Left lung (tissue), 14 donors: Measurements from ENCODE around the gene PRAMEF9. TPM values are rescaled to one million over a fixed set of nuclear protein-coding genes. Genes with fewer than 3 reads are reported as not detected.
"Not testable (repeated sequence)": the region's sequence is repeated elsewhere in the genome, so short reads cannot be mapped to it uniquely, and the experiment has no call there.

Source experiments
- ATAC-seq: fragments of 200-7000 bp; cut with Tn5 transposase; one replicate; pipeline ENCODE4 v1.9.1; 2020; ENCODE audit warnings: moderate library complexity
- DNase-seq, 4 donors: peaks; one replicate each; pipeline ENCODE4 v3.0.0-alpha.2; 2013 to 2020
- H3K27ac ChIP-seq, 2 donors: fragments of 200-600 bp; sonication (generic) in 1 of 2; one replicate each; pipeline versions ENCODE4 v1.5.0 to v1.8.0; 2020 to 2021
- H3K27me3 ChIP-seq, 2 donors: fragments of 200-600 bp; sonication (generic) in 1 of 2; one replicate each; pipeline versions ENCODE4 v1.5.0 to v1.8.0; 2020 to 2021
- H3K36me3 ChIP-seq, 2 donors: fragments of 200-600 bp; sonication (generic) in 1 of 2; one replicate each; pipeline versions ENCODE4 v1.5.0 to v1.8.0; 2020 to 2021
- H3K4me1 ChIP-seq, 2 donors: fragments of 200-600 bp; one replicate each; pipeline ENCODE4 v1.8.0; 2021
- H3K4me3 ChIP-seq, 2 donors: fragments of 200-600 bp; sonication (generic) in 1 of 2; one replicate each; pipeline versions ENCODE4 v1.5.0 to v1.8.0; 2020 to 2021; ENCODE audit warnings: mild to moderate bottlenecking in 1 of 2
- H3K9me3 ChIP-seq, 2 donors: fragments of 200-600 bp; sonication (generic) in 1 of 2; one replicate each; pipeline versions ENCODE4 v1.5.0 to v1.8.0; 2020 to 2021
- intact Hi-C, 2 donors: fragments of 100-400 bp; cut with DNase I; formaldehyde crosslinking; loops; one replicate each; pipeline versions ENCODE4 v1.11.2 to v1.14.2; 2022
- long read RNA-seq, 12 donors: library from polyadenylated mRNA in 2 of 12; unstranded in 2 of 12; transcript quantifications; one replicate each; pipeline ENCODE4 v2.0.0 and lab custom pipeline, GENCODE V29; 2019 to 2026
- polyA plus RNA-seq, 6 donors: library from polyadenylated mRNA; unstranded; fragments of 120-200 nt; gene quantifications; one replicate each; pipeline ENCODE4 v1.2.1, GENCODE V29; 2013; ENCODE audit not compliant: insufficient read length in 6 of 6
- total RNA-seq, 2 donors: library from RNA; stranded (reverse); fragmentation: NEBNext Ultra II Directional; extraction: Animal tissue kit (Norgen Biotek cat#: 25700); gene quantifications; one replicate each; pipeline ENCODE4 v1.2.1, GENCODE V29; 2021
- TF ChIP-seq, protein P1 (sequence below), 2 donors: fragments of 200-600 bp; sonication (generic) in 1 of 2; IDR thresholded peaks; one replicate each; pipeline versions ENCODE4 v1.5.0 to v1.8.0; 2021; ENCODE audit warnings: antibody characterized with exemption in 2 of 2
- donor health status: DM: no; HTN: yes; CAD: no.
- donor health status: DM: no; HTN: no; CAD: no.

The PRAMEF9 gene
- total RNA-seq: not detected
- not detected for polyA plus RNA-seq
- long read RNA-seq, donor 1: 0 reads
- long read RNA-seq, donor 2: 0 reads
- long read RNA-seq, donor 3: 0 reads
- long read RNA-seq, donor 4: 0 reads
- long read RNA-seq, donor 5: 0 reads
- long read RNA-seq, donor 6: 0 reads
- long read RNA-seq, donor 7: 0 reads
- long read RNA-seq, donor 8: 0 reads
- long read RNA-seq, donor 9: 0 reads
- long read RNA-seq, donor 10: 0 reads
- long read RNA-seq, donor 11: 0 reads
- long read RNA-seq, donor 12: 0 reads

DNA sequence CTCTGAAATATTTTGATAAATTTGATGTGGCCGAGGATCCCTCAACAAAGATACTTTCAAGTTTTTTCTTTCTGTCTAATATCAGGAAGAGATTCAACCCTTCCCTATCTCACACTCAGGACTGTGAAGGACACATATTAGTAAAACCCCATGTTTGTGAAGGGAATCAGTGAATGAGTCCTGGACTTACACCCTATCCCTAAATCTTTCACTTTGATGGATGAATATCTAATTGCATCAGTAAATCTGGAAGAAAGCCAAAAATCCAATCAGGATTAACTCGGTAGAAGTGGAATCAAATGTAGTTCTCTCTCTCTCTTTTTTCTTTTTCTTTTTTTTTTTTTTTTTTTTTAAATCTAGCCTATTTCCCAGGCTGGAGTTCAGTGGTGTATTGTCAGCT, at the start of gene PRAMEF9:
Gene PRAMEF9 (plus strand): TSS at position 301 of the 400 bp plus-strand sequence. CDS start 3,433 bp downstream, outside the sequence.
- H3K4me3 ChIP-seq, H3K36me3 ChIP-seq, H3K27ac ChIP-seq, ATAC-seq, H3K27me3 ChIP-seq, DNase-seq, H3K4me1 ChIP-seq, H3K9me3 ChIP-seq, intact Hi-C loops: not testable (repeated sequence)

DNA sequence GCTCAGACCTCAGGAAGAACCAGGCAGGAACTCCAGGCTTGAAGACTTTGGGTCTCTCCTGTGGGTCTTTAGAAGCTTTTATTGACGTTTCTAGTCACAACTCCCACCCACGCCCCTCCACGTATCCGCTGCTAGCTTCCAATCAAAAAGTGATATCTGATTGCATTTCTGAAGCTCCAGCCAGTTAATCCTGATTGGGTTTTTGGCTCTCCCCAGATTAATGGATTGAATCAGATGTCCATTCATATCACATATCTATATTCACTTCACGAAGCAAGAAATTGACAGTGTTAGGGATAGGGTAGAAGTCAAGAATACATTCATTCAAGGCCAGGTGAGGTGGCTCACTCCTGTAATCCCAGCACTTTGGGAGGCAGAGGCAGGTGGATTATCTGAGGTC, 15.7 kb upstream of the PRAMEF9 start, which contains the start of gene PRAMEF26:
Gene PRAMEF26 (minus strand): TSS at position 101 of the 400 bp plus-strand sequence. CDS start 2,914 bp downstream, outside the sequence.
- intact Hi-C loops, H3K4me3 ChIP-seq, ATAC-seq, H3K27me3 ChIP-seq, H3K27ac ChIP-seq, H3K9me3 ChIP-seq, H3K4me1 ChIP-seq, H3K36me3 ChIP-seq, DNase-seq: not testable (repeated sequence)

DNA sequence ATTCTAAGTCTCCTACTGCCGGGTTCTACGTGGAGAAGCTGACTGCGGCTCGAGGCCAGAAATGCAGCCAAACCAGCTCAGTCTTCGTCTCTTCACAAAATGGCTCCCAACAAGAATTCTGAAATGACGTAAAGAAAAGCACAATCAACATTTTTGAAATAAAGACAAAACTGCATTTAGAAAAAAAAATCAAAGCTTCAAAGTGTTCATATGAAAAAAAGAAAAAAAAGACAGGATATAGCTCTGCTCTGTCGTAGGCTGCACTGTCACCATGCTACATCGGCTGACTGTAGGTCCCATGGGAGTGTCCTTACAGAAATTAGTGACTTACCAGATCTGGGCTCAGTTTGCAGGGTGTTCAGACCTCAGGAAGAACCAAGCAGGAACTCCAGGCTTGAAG, 6.1 kb upstream of the PRAMEF9 start, which contains the start of gene HNRNPCL4:
Gene HNRNPCL4 (minus strand): TSS at position 101 of the 400 bp plus-strand sequence. CDS start 164 bp downstream, outside the sequence.
- intact Hi-C loops, H3K36me3 ChIP-seq: not testable (repeated sequence)

DNA sequence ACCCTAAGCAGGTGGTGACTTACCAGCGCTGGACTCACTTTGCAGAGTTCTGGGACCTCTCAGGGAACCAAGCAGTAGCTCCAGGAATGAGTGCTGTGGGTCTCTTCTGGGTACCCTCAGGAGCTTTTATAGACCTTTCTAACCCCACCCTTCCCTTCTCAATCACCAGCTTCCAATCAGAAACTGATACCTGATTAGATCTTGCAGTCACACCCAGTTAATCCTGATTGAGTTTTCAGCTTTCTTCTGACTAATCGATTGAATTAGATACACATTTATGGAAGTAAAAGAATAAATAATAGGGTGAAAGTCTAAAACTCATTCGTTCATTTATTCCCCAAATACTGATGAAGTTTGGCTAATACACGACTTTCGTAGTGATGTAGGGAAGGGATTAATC, 29.7 kb downstream of the PRAMEF9 start, which contains the start of gene PRAMEF13:
Gene PRAMEF13 (minus strand): TSS at position 101 of the 400 bp plus-strand sequence. CDS start 1,820 bp downstream, outside the sequence.
- intact Hi-C loops, H3K9me3 ChIP-seq, DNase-seq: not testable (repeated sequence)

More for the DNA sequence above, 6.1 kb upstream of the PRAMEF9 start, which contains the start of gene HNRNPCL4:
- not testable (repeated sequence) for H3K4me1 ChIP-seq, DNase-seq, H3K27ac ChIP-seq, H3K9me3 ChIP-seq, H3K4me3 ChIP-seq, ATAC-seq, H3K27me3 ChIP-seq

DNA sequence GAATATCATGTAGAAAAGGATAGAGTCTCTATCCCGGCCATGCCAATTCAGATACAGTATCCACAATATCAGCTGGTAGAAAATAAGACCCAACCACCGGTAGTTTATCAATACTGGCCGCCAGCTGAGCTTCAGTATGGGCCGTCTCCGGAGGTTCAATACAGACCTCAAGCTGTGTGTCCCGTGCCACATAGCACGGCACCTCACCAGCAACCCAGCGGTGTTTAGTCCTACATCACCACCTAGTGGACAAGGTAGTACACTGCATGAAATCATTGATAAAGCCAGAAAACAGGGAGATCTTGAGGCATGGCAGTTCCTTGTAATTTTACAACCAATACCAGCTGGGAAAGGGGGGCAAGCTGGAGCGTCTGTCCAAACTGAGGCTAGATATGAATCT, 37.1 kb downstream of the PRAMEF9 start:
- H3K9me3 ChIP-seq, H3K27me3 ChIP-seq, H3K27ac ChIP-seq, H3K36me3 ChIP-seq, intact Hi-C loops, ATAC-seq, H3K4me1 ChIP-seq, H3K4me3 ChIP-seq, DNase-seq: not testable (repeated sequence)

More for the DNA sequence above, 29.7 kb downstream of the PRAMEF9 start, which contains the start of gene PRAMEF13:
- H3K27me3 ChIP-seq, H3K4me3 ChIP-seq, H3K36me3 ChIP-seq, H3K4me1 ChIP-seq, ATAC-seq, H3K27ac ChIP-seq: not testable (repeated sequence)

DNA sequence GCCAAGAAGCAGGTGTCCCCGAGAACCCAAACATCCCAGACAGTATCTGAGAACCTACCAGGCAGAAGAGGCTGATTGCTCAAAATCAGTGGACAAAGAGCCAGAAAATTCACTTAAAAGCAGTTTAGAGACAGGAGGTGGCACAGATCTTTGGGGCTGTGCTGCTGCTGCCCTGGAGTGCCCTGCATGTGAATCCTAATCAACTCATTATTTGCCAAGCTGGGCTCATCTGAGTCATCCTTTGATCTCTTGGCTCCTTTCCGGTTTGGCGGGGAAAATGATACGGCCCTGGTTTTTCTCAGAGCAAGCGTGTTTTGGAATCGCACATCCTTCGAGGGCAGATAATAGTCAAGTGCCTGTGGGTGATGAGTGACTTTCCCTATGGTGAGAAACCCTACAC, 45.0 kb downstream of the PRAMEF9 start:
- H3K4me1 ChIP-seq, H3K27ac ChIP-seq, H3K27me3 ChIP-seq, H3K36me3 ChIP-seq, H3K4me3 ChIP-seq, intact Hi-C loops, ATAC-seq, H3K9me3 ChIP-seq, DNase-seq: not testable (repeated sequence)

DNA sequence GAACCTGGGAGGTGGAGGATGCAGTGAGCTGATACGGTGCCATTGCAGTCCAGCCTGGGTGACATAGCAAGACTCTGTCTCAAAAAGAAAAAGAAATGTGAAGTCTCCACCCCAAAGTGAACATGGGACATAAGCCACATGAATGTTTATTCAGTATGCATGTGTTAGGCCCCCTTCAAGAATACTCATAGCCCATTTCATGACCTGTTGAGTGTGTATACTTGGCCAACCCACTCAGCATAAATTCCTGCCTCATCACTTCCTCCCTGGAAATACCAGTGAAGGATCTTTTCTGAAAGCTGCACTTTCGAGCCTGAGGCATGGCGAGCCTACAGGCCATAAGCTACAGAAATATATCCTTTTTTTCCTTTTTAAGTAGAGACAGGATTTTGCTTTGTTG, 47.6 kb downstream of the PRAMEF9 start:
- H3K4me3 ChIP-seq, H3K4me1 ChIP-seq, intact Hi-C loops, H3K27ac ChIP-seq, DNase-seq, H3K27me3 ChIP-seq, H3K36me3 ChIP-seq, H3K9me3 ChIP-seq: not testable (repeated sequence)
- peak; percentile 66 for ATAC-seq

DNA sequence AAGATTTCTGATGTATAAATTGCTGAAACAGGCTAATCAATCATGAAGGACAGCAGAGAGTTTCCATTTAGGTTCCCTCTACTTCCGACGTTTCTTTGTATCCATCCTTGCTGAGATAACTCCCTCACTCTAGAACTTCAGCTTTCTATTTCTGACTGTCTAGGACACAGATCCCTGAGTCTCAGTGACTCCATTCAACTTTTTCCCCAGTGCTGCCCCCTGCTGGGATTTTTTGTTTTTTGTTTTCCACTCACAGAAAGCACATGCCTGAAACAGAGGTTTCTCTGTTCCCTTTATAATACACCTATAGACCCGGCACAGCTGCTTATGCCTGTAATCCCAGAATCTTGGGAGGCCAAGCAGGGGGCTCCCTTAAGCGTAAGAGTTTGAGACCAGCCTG, 51.1 kb downstream of the PRAMEF9 start:
- H3K4me3 ChIP-seq, H3K27me3 ChIP-seq, H3K27ac ChIP-seq, DNase-seq, H3K9me3 ChIP-seq, H3K4me1 ChIP-seq, intact Hi-C loops, H3K36me3 ChIP-seq: not testable (repeated sequence)
- peak; percentile 43 for ATAC-seq

DNA sequence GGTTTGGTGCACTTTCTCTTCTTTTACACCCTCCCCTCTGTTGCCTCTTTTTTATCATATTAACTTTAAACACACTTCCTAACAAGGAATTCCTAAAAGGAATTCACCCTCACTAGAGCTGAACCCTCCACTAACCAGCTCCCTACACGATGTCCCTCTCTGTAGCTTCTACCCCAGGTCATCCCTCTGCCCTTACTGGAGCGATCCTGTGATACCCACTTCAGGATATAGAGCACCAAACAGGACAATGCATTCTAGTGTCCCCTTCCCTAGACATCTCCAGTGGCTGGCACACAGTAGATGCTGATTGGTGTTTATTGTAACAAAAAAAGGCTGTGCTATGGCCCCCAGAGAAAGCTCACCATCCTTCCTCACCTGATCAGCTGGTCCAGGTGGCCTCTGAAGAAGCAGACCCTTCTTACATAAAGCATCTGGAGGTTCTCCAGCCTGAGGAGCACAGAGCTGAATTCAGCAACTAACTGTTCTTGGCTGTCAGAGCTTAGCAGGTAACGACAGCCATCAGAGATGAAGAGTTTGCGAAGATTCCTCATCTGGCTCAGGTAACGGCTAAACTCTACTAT, 52.9 kb downstream of the PRAMEF9 start:
- Histone ChIP-seq H3K4me3 (no peak overlapping the region), H3K9me3 (no peaks in the 10 kb centered on the region), H3K4me1 (no peaks in the 10 kb centered on the region), H3K27me3 (peaks cover 0 to 6% of the 10 kb centered on the region in 2 donors), H3K27ac (no peak overlapping the region), H3K36me3 (no peaks in the 10 kb centered on the region)
- DNase-seq (no peak), ATAC-seq (no peak)
- TF ChIP-seq, protein P1, sequence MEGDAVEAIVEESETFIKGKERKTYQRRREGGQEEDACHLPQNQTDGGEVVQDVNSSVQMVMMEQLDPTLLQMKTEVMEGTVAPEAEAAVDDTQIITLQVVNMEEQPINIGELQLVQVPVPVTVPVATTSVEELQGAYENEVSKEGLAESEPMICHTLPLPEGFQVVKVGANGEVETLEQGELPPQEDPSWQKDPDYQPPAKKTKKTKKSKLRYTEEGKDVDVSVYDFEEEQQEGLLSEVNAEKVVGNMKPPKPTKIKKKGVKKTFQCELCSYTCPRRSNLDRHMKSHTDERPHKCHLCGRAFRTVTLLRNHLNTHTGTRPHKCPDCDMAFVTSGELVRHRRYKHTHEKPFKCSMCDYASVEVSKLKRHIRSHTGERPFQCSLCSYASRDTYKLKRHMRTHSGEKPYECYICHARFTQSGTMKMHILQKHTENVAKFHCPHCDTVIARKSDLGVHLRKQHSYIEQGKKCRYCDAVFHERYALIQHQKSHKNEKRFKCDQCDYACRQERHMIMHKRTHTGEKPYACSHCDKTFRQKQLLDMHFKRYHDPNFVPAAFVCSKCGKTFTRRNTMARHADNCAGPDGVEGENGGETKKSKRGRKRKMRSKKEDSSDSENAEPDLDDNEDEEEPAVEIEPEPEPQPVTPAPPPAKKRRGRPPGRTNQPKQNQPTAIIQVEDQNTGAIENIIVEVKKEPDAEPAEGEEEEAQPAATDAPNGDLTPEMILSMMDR (IDR thresholded peaks at IDR 0.05): no peak
- intact Hi-C loops: no loop called here

DNA sequence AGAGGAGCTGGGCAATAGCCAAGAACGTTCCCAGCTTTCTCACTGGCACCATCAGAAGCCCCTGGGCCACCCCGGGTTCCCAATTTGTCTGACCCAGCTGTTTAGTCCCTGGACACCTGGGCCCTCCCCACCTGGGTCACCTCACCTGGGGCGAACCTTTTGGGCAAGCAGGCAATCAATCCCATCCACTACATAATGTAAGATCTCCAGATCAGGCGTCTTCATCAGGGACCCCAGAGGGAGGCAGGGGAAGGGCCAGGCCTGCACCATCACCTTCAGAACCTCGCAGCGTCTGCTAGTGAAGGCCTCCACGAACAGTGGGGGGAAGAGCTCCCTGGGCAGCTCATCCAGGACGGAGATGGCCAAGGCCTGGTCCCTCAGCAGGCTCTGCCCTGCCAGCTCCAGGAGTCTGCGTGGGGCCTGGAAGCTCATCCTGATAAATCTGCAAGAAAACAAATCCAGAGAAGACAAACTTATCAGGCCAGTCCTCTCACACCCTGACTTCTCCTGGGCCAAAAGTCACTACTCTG, 54.1 kb downstream of the PRAMEF9 start, which contains the start of gene PRAMEF18:
Gene PRAMEF18 (minus strand): TSS at position 480 of the 530 bp plus-strand sequence. CDS start 48 bp downstream, at position 432.
- intact Hi-C loops, DNase-seq, H3K27ac ChIP-seq, ATAC-seq, H3K36me3 ChIP-seq, H3K27me3 ChIP-seq, H3K4me3 ChIP-seq, H3K9me3 ChIP-seq, H3K4me1 ChIP-seq: not testable (repeated sequence)

DNA sequence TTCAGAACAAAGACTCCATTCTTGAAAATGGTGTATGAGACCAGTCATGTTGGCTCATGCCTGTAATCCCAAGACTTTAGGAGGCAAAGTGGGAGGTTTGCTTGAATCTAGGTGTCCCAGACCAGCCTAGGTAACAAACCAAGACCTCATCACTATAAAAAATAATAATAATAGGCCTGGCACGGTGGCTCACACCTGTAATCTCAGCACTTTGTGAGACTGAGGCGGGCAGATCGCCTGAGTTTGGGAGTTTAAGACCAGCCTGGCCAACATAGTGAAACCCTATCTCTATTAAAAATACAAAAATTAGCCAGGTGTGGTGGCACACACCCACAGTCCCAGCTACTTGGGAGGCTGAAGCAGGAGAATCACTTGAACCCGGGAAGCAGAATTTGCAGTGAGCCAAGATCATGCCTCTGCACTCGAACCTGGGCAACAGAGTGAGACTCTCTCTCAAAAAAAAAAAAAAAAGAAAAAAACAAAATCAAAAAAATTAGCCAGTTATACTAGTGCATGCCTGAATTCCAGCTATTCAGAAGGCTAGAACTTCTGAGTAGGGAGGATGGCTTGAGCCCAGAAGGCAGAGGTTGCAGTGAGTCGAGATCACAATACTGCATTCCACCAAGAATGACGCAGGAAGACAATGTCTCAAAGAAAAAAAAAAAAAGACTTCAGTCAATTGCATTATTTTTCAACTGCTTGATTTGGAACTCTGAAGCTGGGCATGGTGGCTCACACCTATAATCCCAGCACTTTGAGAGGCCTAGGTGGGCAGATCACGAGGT, 55.8 kb downstream of the PRAMEF9 start:
- ATAC-seq, H3K36me3 ChIP-seq, DNase-seq, H3K4me1 ChIP-seq, intact Hi-C loops, H3K9me3 ChIP-seq, H3K4me3 ChIP-seq, H3K27ac ChIP-seq: not testable (repeated sequence)
- H3K27me3 ChIP-seq: peaks cover 0 to 16% of the 10 kb centered on the region in 2 donors
